Measurements from ENCODE around the gene ZSCAN23.
A peak's percentile ranks its signal among the peaks of the same experiment; 100 is the strongest.
"Not testable (repeated sequence)": the region's sequence is repeated elsewhere in the genome, so short reads cannot be mapped to it uniquely, and the experiment has no call there.

The ZSCAN23 gene

DNA sequence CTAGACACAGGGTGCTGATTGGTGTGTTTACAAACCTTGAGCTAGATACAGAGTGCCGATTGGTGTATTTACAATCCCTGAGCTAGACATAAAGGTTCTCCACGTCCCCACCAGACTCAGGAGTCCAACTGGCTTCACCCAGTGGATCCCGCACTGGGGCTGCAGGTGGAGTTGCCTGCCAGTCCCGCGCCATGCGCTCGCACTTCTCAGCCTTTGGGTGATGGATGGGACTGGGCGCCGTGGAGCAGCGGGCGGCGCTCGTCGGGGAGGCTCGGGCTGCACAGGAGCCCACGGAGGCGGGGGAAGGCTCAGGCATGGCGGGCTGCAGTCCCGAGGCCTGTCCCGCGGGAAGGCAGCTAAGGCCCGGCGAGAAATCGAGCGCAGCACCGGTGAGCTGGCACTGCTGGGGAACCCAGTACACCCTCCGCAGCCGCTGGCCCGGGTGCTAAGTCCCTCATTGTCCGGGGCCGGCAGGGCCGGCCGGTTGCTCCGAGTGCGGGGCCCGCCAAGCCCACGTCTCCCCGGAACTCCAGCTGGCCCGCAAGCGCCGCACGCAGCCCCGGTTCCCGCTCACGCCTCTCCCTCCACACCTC lies 26.0 kb upstream of the ZSCAN23 start:
- H3K27me3 ChIP-seq (ENCODE audit: control insufficient read depth, insufficient read depth, low read length); H3K36me3 ChIP-seq (ENCODE audit: control insufficient read depth, insufficient read depth, low read length); H3K4me1 ChIP-seq (ENCODE audit: control insufficient read depth, insufficient read depth, low read length); H3K9me3 ChIP-seq (ENCODE audit: control insufficient read depth, low read length); H3K4me3 ChIP-seq (ENCODE audit: low read length); H3K9ac ChIP-seq (ENCODE audit: low read length): not testable (repeated sequence)

GRCh38 chr6:28468056-28468455 lies 24.8 kb upstream of the ZSCAN23 start:
- Histone ChIP-seq H3K36me3 (ENCODE audit: control insufficient read depth, insufficient read depth, low read length) (no peaks in the 10 kb centered on the region), H3K4me3 (ENCODE audit: low read length) (no peak overlapping the region), H3K4me1 (ENCODE audit: control insufficient read depth, insufficient read depth, low read length) (no peaks in the 10 kb centered on the region), H3K27me3 (ENCODE audit: control insufficient read depth, insufficient read depth, low read length) (no peaks in the 10 kb centered on the region), H3K9ac (ENCODE audit: low read length) (no peak overlapping the region), H3K9me3 (ENCODE audit: control insufficient read depth, low read length) (no peaks in the 10 kb centered on the region)

DNA sequence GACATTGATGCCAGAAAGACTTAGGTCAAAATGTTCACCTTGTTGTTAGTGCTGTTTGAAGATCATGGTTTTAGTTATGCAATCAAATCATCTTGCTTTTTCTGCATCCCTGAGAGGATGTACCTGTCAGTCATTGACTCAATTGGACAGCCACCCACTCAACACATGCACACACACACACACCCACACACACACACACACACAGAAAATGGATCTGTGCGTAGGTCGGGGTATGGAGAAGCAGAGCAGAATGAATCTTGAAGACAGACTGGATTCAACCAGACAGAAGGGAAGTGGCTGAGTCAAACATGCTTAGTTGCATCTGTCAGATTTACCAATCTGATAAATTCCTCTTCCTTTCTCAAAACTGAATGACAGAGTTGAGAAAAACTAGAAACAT lies 19.1 kb upstream of the ZSCAN23 start:
- Histone ChIP-seq H3K27me3 (ENCODE audit: control insufficient read depth, insufficient read depth, low read length) (no peaks in the 10 kb centered on the region), H3K4me1 (ENCODE audit: control insufficient read depth, insufficient read depth, low read length) (no peaks in the 10 kb centered on the region), H3K9me3 (ENCODE audit: control insufficient read depth, low read length) (no peaks in the 10 kb centered on the region), H3K4me3 (ENCODE audit: low read length) (no peak overlapping the region), H3K9ac (ENCODE audit: low read length) (no peak overlapping the region), H3K36me3 (ENCODE audit: control insufficient read depth, insufficient read depth, low read length) (no peaks in the 10 kb centered on the region)

DNA sequence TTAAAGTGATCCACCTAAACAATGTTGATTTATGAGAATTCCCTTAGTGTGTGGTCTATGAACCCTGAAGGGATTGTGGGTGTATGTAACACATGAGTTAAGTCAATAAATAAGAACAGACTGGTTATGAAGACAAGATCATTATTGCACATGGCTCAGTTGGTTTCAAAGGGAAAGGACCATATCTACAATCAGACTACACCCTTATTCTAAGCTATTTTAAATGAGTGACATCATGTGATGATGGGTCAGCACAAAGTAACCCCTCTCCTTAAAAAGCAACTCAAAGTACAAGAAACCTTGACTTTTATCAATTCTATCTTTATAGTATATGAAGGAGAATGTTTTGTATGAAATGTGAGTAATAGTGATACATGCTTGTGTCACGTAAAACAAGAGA lies 15.3 kb upstream of the ZSCAN23 start:
- Histone ChIP-seq H3K9me3 (ENCODE audit: control insufficient read depth, low read length) (no peaks in the 10 kb centered on the region), H3K9ac (ENCODE audit: low read length) (no peak overlapping the region), H3K27me3 (ENCODE audit: control insufficient read depth, insufficient read depth, low read length) (no peaks in the 10 kb centered on the region), H3K4me1 (ENCODE audit: control insufficient read depth, insufficient read depth, low read length) (no peaks in the 10 kb centered on the region), H3K4me3 (ENCODE audit: low read length) (no peak overlapping the region), H3K36me3 (ENCODE audit: control insufficient read depth, insufficient read depth, low read length) (no peaks in the 10 kb centered on the region)

DNA sequence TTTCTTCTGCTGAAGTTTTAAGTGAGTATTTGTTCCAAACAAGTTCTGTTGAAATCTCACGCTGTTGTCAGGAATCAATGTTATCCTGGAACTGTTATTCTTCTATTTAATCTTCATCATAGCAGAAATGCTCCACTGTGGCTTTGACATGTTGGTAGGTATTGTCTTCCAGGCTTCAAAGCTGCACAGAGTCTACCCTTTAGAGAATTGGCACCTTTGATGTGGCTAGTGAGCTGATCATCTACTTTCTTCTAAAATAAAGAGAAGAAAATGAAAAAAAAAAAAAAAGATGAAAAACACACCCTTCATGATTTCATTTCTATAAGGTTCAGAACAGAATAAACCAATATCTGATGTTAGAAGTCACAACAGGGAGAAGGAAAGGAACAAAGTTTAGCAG lies 5.8 kb upstream of the ZSCAN23 start:
- Histone ChIP-seq H3K4me1 (ENCODE audit: control insufficient read depth, insufficient read depth, low read length) (no peaks in the 10 kb centered on the region), H3K4me3 (ENCODE audit: low read length) (no peak overlapping the region), H3K9ac (ENCODE audit: low read length) (no peak overlapping the region), H3K27me3 (ENCODE audit: control insufficient read depth, insufficient read depth, low read length) (peaks cover 19% of the 10 kb centered on the region), H3K9me3 (ENCODE audit: control insufficient read depth, low read length) (no peaks in the 10 kb centered on the region), H3K36me3 (ENCODE audit: control insufficient read depth, insufficient read depth, low read length) (no peaks in the 10 kb centered on the region)

- H3K4me3 ChIP-seq (ENCODE audit: low read length); H3K36me3 ChIP-seq (ENCODE audit: control insufficient read depth, insufficient read depth, low read length); H3K9me3 ChIP-seq (ENCODE audit: control insufficient read depth, low read length); H3K9ac ChIP-seq (ENCODE audit: low read length); H3K4me1 ChIP-seq (ENCODE audit: control insufficient read depth, insufficient read depth, low read length): not testable (repeated sequence)
- peaks cover 23% of the 10 kb centered on the region for H3K27me3 ChIP-seq (ENCODE audit: control insufficient read depth, insufficient read depth, low read length)
These were observed 4.2 kb upstream of the ZSCAN23 start for GRCh38 chr6:28447512-28447906.

GRCh38 chr6:28446818-28447511 lies 3.7 kb upstream of the ZSCAN23 start:
- Histone ChIP-seq H3K27me3 (ENCODE audit: control insufficient read depth, insufficient read depth, low read length) (peaks cover 23% of the 10 kb centered on the region), H3K4me3 (ENCODE audit: low read length) (no peak overlapping the region), H3K9ac (ENCODE audit: low read length) (no peak overlapping the region), H3K36me3 (ENCODE audit: control insufficient read depth, insufficient read depth, low read length) (no peaks in the 10 kb centered on the region), H3K9me3 (ENCODE audit: control insufficient read depth, low read length) (no peaks in the 10 kb centered on the region), H3K4me1 (ENCODE audit: control insufficient read depth, insufficient read depth, low read length) (no peaks in the 10 kb centered on the region)

- not testable (repeated sequence) for H3K4me3 ChIP-seq (ENCODE audit: low read length); H3K4me1 ChIP-seq (ENCODE audit: control insufficient read depth, insufficient read depth, low read length); H3K36me3 ChIP-seq (ENCODE audit: control insufficient read depth, insufficient read depth, low read length); H3K9me3 ChIP-seq (ENCODE audit: control insufficient read depth, low read length); H3K9ac ChIP-seq (ENCODE audit: low read length)
- H3K27me3 ChIP-seq (ENCODE audit: control insufficient read depth, insufficient read depth, low read length) = peaks cover 27% of the 10 kb centered on the region
These were observed 1.5 kb upstream of the ZSCAN23 start for GRCh38 chr6:28444759-28445158.

- no peak overlapping the region for H3K9ac ChIP-seq (ENCODE audit: low read length)
- H3K27me3 ChIP-seq (ENCODE audit: control insufficient read depth, insufficient read depth, low read length) = peaks cover 26% of the 10 kb centered on the region
- H3K4me1 ChIP-seq (ENCODE audit: control insufficient read depth, insufficient read depth, low read length) = no peaks in the 10 kb centered on the region
- peak overlapping the region; percentile 71 for H3K4me3 ChIP-seq (ENCODE audit: low read length)
- H3K36me3 ChIP-seq (ENCODE audit: control insufficient read depth, insufficient read depth, low read length) = no peaks in the 10 kb centered on the region
- H3K9me3 ChIP-seq (ENCODE audit: control insufficient read depth, low read length) = no peaks in the 10 kb centered on the region
These were observed 705 bp downstream of the ZSCAN23 start for GRCh38 chr6:28442586-28442985.

GRCh38 chr6:28436404-28436803 lies 6.9 kb downstream of the ZSCAN23 start:
- Histone ChIP-seq H3K4me3 (ENCODE audit: low read length) (no peak overlapping the region), H3K36me3 (ENCODE audit: control insufficient read depth, insufficient read depth, low read length) (no peaks in the 10 kb centered on the region), H3K9ac (ENCODE audit: low read length) (no peak overlapping the region), H3K27me3 (ENCODE audit: control insufficient read depth, insufficient read depth, low read length) (peaks cover 4% of the 10 kb centered on the region), H3K9me3 (ENCODE audit: control insufficient read depth, low read length) (no peaks in the 10 kb centered on the region), H3K4me1 (ENCODE audit: control insufficient read depth, insufficient read depth, low read length) (no peaks in the 10 kb centered on the region)

- Histone ChIP-seq H3K4me1 (ENCODE audit: control insufficient read depth, insufficient read depth, low read length) (no peaks in the 10 kb centered on the region), H3K36me3 (ENCODE audit: control insufficient read depth, insufficient read depth, low read length) (no peaks in the 10 kb centered on the region), H3K9me3 (ENCODE audit: control insufficient read depth, low read length) (no peaks in the 10 kb centered on the region), H3K4me3 (ENCODE audit: low read length) (no peak overlapping the region), H3K27me3 (ENCODE audit: control insufficient read depth, insufficient read depth, low read length) (no peaks in the 10 kb centered on the region), H3K9ac (ENCODE audit: low read length) (no peak overlapping the region)
These were observed 10.2 kb downstream of the ZSCAN23 start for GRCh38 chr6:28433119-28433518.

DNA sequence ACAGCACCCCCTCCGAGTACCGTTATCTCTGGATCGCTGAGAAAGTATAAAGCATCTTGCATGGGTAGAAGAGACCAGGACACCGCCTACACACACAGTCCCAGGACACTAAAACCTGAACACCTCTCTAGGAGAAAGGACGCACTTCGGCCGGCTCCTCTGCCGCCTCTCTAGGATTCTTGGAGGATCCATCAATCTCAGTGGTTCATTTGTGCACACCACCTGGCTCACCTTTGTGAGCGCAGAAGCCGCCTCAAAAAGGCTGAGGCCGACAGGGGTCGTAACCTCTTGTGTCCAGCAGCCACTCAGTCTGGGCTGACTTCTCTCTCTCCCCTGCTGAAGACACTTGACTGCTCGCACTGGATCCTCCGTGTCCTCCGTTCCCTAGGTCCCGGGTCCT lies 13.5 kb downstream of the ZSCAN23 start:
- no peaks in the 10 kb centered on the region for H3K27me3 ChIP-seq (ENCODE audit: control insufficient read depth, insufficient read depth, low read length)
- H3K9ac ChIP-seq (ENCODE audit: low read length) = no peak overlapping the region
- no peaks in the 10 kb centered on the region for H3K36me3 ChIP-seq (ENCODE audit: control insufficient read depth, insufficient read depth, low read length)
- no peaks in the 10 kb centered on the region for H3K9me3 ChIP-seq (ENCODE audit: control insufficient read depth, low read length)
- no peak overlapping the region for H3K4me3 ChIP-seq (ENCODE audit: low read length)
- H3K4me1 ChIP-seq (ENCODE audit: control insufficient read depth, insufficient read depth, low read length) = no peaks in the 10 kb centered on the region
